Melanocyte of skin (primary cell): ENCODE data around the gene PRSS37. TPM values are rescaled to one million over a fixed set of nuclear protein-coding genes. Genes with fewer than 3 reads are reported as not detected.

Experiments used
- total RNA-seq, 2 donors: library from RNA; depleted of rRNA; stranded (reverse); fragments of >200 nt; gene quantifications; 2 replicates each; pipeline ENCODE4 v1.2.3, GENCODE V29; 2012

Gene PRSS37
- total RNA-seq: not detected

GRCh38 chr7:141841385-141841784 lies at the start of gene PRSS37:
PRSS37 (minus strand) TSS chr7:141841485; CDS start chr7:141841049, 436 bp downstream.

GRCh38 chr7:141789917-141790316 lies 51.4 kb downstream of the PRSS37 start, which contains the start of gene TAS2R5:
TAS2R5 (plus strand) TSS chr7:141790217; CDS start chr7:141790362, 145 bp downstream.

Other genes starting within 250 kb of the PRSS37 start
- 1 to 10 TPM; 4.5 to 6.3 TPM for gene DENND11, start 139.3 kb downstream of the PRSS37 start, total RNA-seq
- not detected for gene WEE2, start 133.1 kb downstream of the PRSS37 start, total RNA-seq
- 100 to 1,000 TPM in 1 of 2 donors, 10 to 100 TPM in 1; 74.0 to 126 TPM for gene SSBP1, start 103.1 kb downstream of the PRSS37 start, total RNA-seq
- 1 to 10 TPM in 1 of 2 donors, under 1 TPM in 1; 1.00 to 2.1 TPM for gene TAS2R3, start 77.4 kb downstream of the PRSS37 start, total RNA-seq
- 1 to 10 TPM in 1 of 2 donors, under 1 TPM in 1; 1.00 to 1.4 TPM for gene TAS2R4, start 64.8 kb downstream of the PRSS37 start, total RNA-seq
- 1 to 10 TPM in 1 of 2 donors, under 1 TPM in 1; 1.00 to 1.0 TPM for gene TAS2R5, start 51.3 kb downstream of the PRSS37 start, total RNA-seq
- not detected for gene OR9A4, start 74.9 kb upstream of the PRSS37 start, total RNA-seq
- not detected for gene CLEC5A, start 105.5 kb upstream of the PRSS37 start, total RNA-seq
- gene TAS2R38, start 132.3 kb upstream of the PRSS37 start, total RNA-seq: not detected
- not detected for gene MGAM, start 154.4 kb upstream of the PRSS37 start, total RNA-seq